MCF 10A (cell line): ENCODE data around the gene CLDN5. TPM values are rescaled to one million over a fixed set of nuclear protein-coding genes. Genes with fewer than 3 reads are reported as not detected.
A peak's percentile ranks its signal among the peaks of the same experiment; 100 is the strongest.

Source experiments
- BruUV-seq: library from RNA; stranded (reverse); fragments of 400-500 nt; replicated peaks from 2 replicates; lab custom pipeline; 2021; lab: Mats Ljungman, UMichigan
- CTCF ChIA-PET: fragments of 300-600 bp; sonication (Branson Sonifier 250); formaldehyde crosslinking; extraction: SDS; loops from one replicate; lab custom pipeline; 2021; ENCODE audit warnings: antibody characterized with exemption, inconsistent platforms; lab: Yijun Ruan, JAX
- POLR2A ChIA-PET: fragments of 300-600, 350-650 bp; sonication (Branson Sonifier 250); formaldehyde crosslinking; extraction: SDS; loops from one replicate; lab custom pipeline; 2020; ENCODE audit warnings: antibody characterized with exemption, inconsistent platforms; lab: Yijun Ruan, JAX
- DNase-seq: peaks from one replicate; pipeline ENCODE4 v3.0.0-alpha.2; 2018; ENCODE audit not compliant: unreplicated experiment
- H3K27ac Mint-ChIP-seq: one replicate; pipeline ENCODE4 v1.8.0; 2022; ENCODE audit warnings: mild to moderate bottlenecking, low read depth, mixed read lengths; ENCODE audit not compliant: unreplicated experiment
- H3K27me3 Mint-ChIP-seq: one replicate; pipeline ENCODE4 v1.8.0; 2022; ENCODE audit warnings: mixed read lengths; ENCODE audit not compliant: insufficient read depth, unreplicated experiment
- H3K36me3 Mint-ChIP-seq: one replicate; pipeline ENCODE4 v1.8.0; 2022; ENCODE audit warnings: mild to moderate bottlenecking, moderate library complexity, mixed read lengths; ENCODE audit not compliant: insufficient read depth, unreplicated experiment
- H3K4me1 Mint-ChIP-seq: one replicate; pipeline ENCODE4 v1.8.0; 2022; ENCODE audit warnings: mixed read lengths; ENCODE audit not compliant: insufficient read depth, unreplicated experiment
- H3K4me3 Mint-ChIP-seq: one replicate; pipeline ENCODE4 v1.8.0; 2022; ENCODE audit warnings: mild to moderate bottlenecking, moderate library complexity, mixed read lengths; ENCODE audit not compliant: unreplicated experiment
- H3K9me3 Mint-ChIP-seq: one replicate; pipeline ENCODE4 v1.8.0; 2022; ENCODE audit warnings: mixed read lengths; ENCODE audit not compliant: unreplicated experiment
- CTCF ChIP-seq: fragments of 200-600 bp; IDR thresholded peaks from one replicate; pipeline ENCODE4 v1.8.0; 2022; ENCODE audit warnings: antibody characterized with exemption, mild to moderate bottlenecking; ENCODE audit not compliant: unreplicated experiment
- intact Hi-C: fragments of 100-400 bp; cut with micrococcal nuclease; formaldehyde crosslinking; loops from 2 replicates; pipeline ENCODE4 v1.14.1; 2022
- total RNA-seq: library from RNA; stranded (reverse); gene quantifications from 2 replicates; pipeline ENCODE4 v1.2.3, GENCODE V29; 2022

The CLDN5 gene
- total RNA-seq, 1 experiment from 2014 or later: not detected

- POLR2A ChIA-PET: interaction anchor here (1.0 kb wide), 1 partner anchor 82 kb away, joined by 3 read pairs; no protein-coding TSS in a partner anchor
- DNase-seq: no peak
- no peaks in the 10 kb centered on the region for H3K27me3 Mint-ChIP-seq
- intact Hi-C loops: no loop called here
- H3K9me3 Mint-ChIP-seq: no peaks in the 10 kb centered on the region
- no peak overlapping the region for H3K4me3 Mint-ChIP-seq
- H3K36me3 Mint-ChIP-seq: peaks cover 5% of the 10 kb centered on the region
- no peak overlapping the region for H3K27ac Mint-ChIP-seq
- CTCF ChIA-PET: no interaction called here
- H3K4me1 Mint-ChIP-seq: no peaks in the 10 kb centered on the region
- no peak for TF ChIP-seq CTCF
- no TSS peak for BruUV-seq
Measured at GRCh38 chr22:19513823-19514222, 10.4 kb downstream of the CLDN5 start.

GRCh38 chr22:19510919-19511341 is 13.3 kb downstream of the CLDN5 start:
- H3K36me3 Mint-ChIP-seq: peaks cover 8% of the 10 kb centered on the region
- no peak for TF ChIP-seq CTCF
- BruUV-seq: no TSS peak
- no peak overlapping the region for H3K4me3 Mint-ChIP-seq
- H3K4me1 Mint-ChIP-seq: no peaks in the 10 kb centered on the region
- ChIA-PET POLR2A (no interaction called here), CTCF (interaction anchor here (0.6 kb wide), 1 partner anchor 220 kb away, joined by 3 read pairs; no protein-coding TSS in a partner anchor)
- DNase-seq: peak; percentile 52
- intact Hi-C loops: no loop called here
- no peak overlapping the region for H3K27ac Mint-ChIP-seq
- H3K9me3 Mint-ChIP-seq: no peaks in the 10 kb centered on the region
- no peaks in the 10 kb centered on the region for H3K27me3 Mint-ChIP-seq

- no TSS peak for BruUV-seq
- Mint-ChIP-seq H3K4me1 (no peaks in the 10 kb centered on the region), H3K36me3 (peaks cover 7% of the 10 kb centered on the region), H3K27ac (no peak overlapping the region), H3K27me3 (no peaks in the 10 kb centered on the region), H3K9me3 (no peaks in the 10 kb centered on the region), H3K4me3 (no peak overlapping the region)
- no peak for TF ChIP-seq CTCF
- intact Hi-C loops: no loop called here
- POLR2A ChIA-PET: no interaction called here
- CTCF ChIA-PET: interaction anchor here (0.6 kb wide), 2 partner anchors 21 to 559 kb away, joined by 3 to 5 read pairs; no protein-coding TSS in a partner anchor
- DNase-seq: no peak
Measured at GRCh38 chr22:19509923-19510322, 14.3 kb downstream of the CLDN5 start.

- TF ChIP-seq CTCF: no peak
- no peak overlapping the region for H3K27ac Mint-ChIP-seq
- H3K9me3 Mint-ChIP-seq: no peaks in the 10 kb centered on the region
- no peak overlapping the region for H3K4me3 Mint-ChIP-seq
- H3K36me3 Mint-ChIP-seq: peaks cover 7% of the 10 kb centered on the region
- H3K4me1 Mint-ChIP-seq: no peaks in the 10 kb centered on the region
- BruUV-seq: no TSS peak
- ChIA-PET CTCF (interaction anchor here (0.8 to 1.4 kb wide), 2 partner anchors 121 to 123 kb away, joined by 3 read pairs; no protein-coding TSS in a partner anchor), POLR2A (no interaction called here)
- H3K27me3 Mint-ChIP-seq: no peaks in the 10 kb centered on the region
- no peak for DNase-seq
- intact Hi-C loops: no loop called here
Measured at GRCh38 chr22:19509191-19509590, 15.0 kb downstream of the CLDN5 start.
